T-helper 17 cell (primary cell): ENCODE results near the gene C16orf89. TPM values are rescaled to one million over a fixed set of nuclear protein-coding genes. Genes with fewer than 3 reads are reported as not detected.

Experiments
- ATAC-seq: fragments of 150-1000 bp; cut with Tn5 transposase; 2 replicates; pipeline ENCODE4 v1.10.0; 2021; ENCODE audit warnings: mild to moderate bottlenecking, moderate library complexity
- DNase-seq, 3 donors: peaks; one replicate each; pipeline versions ENCODE4 v3.0.0 to v3.0.0-alpha.2; 2020 to 2021
- H3K9me3 ChIP-seq: one replicate; pipeline ENCODE4 v1.7.0; 2013; ENCODE audit warnings: low read length, mild to moderate bottlenecking; ENCODE audit not compliant: control insufficient read depth, poor library complexity, severe bottlenecking
- H3K27ac Mint-ChIP-seq: one replicate; pipeline ENCODE4 v1.8.0; 2022; ENCODE audit warnings: mild to moderate bottlenecking, moderate library complexity, mixed read lengths
- H3K27me3 Mint-ChIP-seq: one replicate; pipeline ENCODE4 v1.8.0; 2022; ENCODE audit warnings: mixed read lengths
- H3K36me3 Mint-ChIP-seq: one replicate; pipeline ENCODE4 v1.8.0; 2022; ENCODE audit warnings: low read depth, mixed read lengths
- H3K4me1 Mint-ChIP-seq: one replicate; pipeline ENCODE4 v1.8.0; 2022; ENCODE audit warnings: mild to moderate bottlenecking, mixed read lengths
- H3K4me3 Mint-ChIP-seq: one replicate; pipeline ENCODE4 v1.8.0; 2022; ENCODE audit warnings: mild to moderate bottlenecking, moderate library complexity, mixed read lengths
- total RNA-seq, 4 donors: library from RNA in 2 of 4; stranded (reverse) in 2 of 4; gene quantifications; one replicate each; pipeline ENCODE4 v1.2.3 and lab custom pipeline; 2022 to 2026

C16orf89 gene
- total RNA-seq, 2 donors from 2014 or later: not detected

DNA sequence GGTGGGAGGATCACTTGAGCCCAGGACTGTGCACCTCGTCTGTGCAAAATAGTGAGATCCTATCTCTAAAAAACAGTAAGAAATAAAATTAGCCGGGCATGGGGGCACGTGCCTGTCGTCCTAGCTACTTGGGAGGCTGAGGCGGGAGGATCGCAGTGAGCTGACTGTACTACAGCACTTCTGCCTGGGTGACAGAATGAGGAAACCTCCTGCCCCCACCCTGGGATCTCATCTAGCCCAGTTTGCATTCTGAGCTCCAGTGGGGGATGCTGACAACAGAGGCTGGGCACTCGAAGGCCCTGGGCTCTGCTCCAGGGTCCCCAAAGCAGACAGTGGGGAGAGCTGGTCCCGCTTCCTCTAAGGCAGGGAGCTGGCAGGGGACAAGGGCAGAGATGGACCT is 39.1 kb downstream of the C16orf89 start:
- H3K27ac Mint-ChIP-seq: no peak overlapping the region
- no peaks in the 10 kb centered on the region for H3K27me3 Mint-ChIP-seq
- H3K36me3 Mint-ChIP-seq: peaks cover 5% of the 10 kb centered on the region
- no peaks in the 10 kb centered on the region for H3K9me3 ChIP-seq
- peaks cover 3% of the 10 kb centered on the region for H3K4me1 Mint-ChIP-seq
- no peak for ATAC-seq
- H3K4me3 Mint-ChIP-seq: no peak overlapping the region
- no peak for DNase-seq

DNA sequence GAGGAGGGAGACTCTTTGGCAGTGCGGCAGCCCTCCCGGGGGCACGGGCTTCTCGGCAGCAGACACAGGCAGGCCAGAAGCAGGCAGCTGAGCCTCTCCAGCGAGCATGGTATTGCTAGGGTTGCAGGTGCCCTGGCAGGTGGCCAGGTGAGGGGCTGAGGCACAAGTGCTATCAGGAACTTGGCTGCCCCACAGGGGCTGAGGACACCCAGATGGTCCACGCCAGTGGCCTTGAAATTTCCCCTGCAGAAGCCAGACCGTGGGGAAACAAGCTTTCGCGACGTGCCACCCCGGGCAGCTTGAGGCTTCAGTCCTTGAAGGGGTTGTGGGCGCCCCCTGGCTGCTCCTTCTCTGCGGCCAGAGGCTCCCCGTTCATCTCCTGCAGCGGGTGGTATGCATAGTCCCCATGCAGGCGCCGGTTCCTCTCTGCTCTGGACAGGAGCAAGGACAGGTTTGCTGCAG is 40.6 kb downstream of the C16orf89 start:
- H3K27me3 Mint-ChIP-seq: no peaks in the 10 kb centered on the region
- peaks cover 2% of the 10 kb centered on the region for H3K4me1 Mint-ChIP-seq
- DNase-seq (no peak), ATAC-seq (no peak)
- H3K36me3 Mint-ChIP-seq: peaks cover 3% of the 10 kb centered on the region
- H3K27ac Mint-ChIP-seq: no peak overlapping the region
- H3K9me3 ChIP-seq: no peaks in the 10 kb centered on the region
- no peak overlapping the region for H3K4me3 Mint-ChIP-seq

DNA sequence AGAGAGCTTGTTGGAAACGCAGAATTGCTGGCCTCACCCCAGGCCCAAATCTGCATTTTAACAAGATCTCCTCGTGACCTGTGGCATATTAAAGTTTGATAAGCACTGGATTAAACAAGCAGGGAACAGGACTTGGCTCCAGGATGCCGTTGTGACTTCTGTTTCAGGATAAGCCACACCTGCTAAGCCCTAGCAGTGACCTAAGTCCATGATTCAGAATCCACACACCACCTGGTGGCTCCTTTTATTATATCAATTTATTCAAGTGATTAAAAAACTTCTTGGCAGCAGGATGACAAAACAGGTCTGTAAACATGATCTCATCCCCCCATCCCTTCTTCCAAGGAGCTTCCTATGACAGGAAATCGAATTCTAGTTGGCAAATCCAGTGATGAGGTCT is 41.1 kb downstream of the C16orf89 start:
- no peak overlapping the region for H3K27ac Mint-ChIP-seq
- H3K27me3 Mint-ChIP-seq: no peaks in the 10 kb centered on the region

DNA sequence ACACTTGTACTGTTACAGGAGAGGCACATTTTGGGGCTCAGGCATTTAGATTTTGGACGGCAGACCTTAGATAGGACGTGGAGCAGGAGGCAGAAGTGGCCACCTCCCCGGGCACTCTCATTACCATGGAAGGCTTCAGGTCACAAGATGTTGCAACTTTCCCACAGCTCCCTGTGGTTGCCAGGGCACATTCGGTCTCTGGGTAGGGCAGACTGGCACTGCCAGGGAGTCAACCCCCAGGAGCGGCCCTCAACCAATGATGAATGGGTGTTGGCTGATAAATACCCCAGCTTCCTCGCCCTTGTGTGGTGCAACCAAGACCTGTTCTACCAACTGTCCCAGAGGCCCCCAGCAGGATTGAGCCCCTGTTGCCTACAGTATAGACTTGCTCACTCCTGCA is 43.2 kb downstream of the C16orf89 start:
- peaks cover 2% of the 10 kb centered on the region for H3K4me1 Mint-ChIP-seq
- no peak for ATAC-seq
- no peak for DNase-seq
- no peaks in the 10 kb centered on the region for H3K27me3 Mint-ChIP-seq
- H3K9me3 ChIP-seq: no peaks in the 10 kb centered on the region
- H3K4me3 Mint-ChIP-seq: no peak overlapping the region
- no peak overlapping the region for H3K27ac Mint-ChIP-seq
- no peaks in the 10 kb centered on the region for H3K36me3 Mint-ChIP-seq

More for the DNA sequence above, 41.1 kb downstream of the C16orf89 start:
- Mint-ChIP-seq H3K36me3 (peaks cover 3% of the 10 kb centered on the region), H3K4me1 (peaks cover 2% of the 10 kb centered on the region), H3K4me3 (no peak overlapping the region)
- ATAC-seq (no peak), DNase-seq (no peak)
- H3K9me3 ChIP-seq: no peaks in the 10 kb centered on the region

DNA sequence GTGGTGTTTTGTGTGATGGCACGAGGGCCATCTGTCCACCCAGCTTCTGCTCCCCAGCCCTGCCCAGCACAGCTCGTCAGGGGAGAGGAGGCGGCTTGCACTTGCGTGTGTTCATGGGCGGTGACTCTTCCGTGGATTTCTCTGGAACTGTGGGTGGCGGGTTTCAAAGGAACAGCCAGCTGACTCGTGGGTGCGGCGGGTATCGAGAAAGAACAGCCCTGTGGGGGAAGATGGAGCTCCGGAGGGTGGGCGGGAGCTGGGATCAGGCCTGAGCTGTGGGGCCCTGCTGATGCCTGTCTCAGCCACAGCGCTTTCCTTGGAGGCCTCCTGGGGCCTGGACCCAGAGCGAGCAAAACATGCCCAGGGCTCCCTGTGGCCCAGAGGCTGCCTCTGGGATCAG is 45.2 kb downstream of the C16orf89 start:
- Mint-ChIP-seq H3K27ac (no peak overlapping the region), H3K4me1 (peaks cover 2% of the 10 kb centered on the region), H3K36me3 (no peaks in the 10 kb centered on the region), H3K4me3 (no peak overlapping the region), H3K27me3 (no peaks in the 10 kb centered on the region)
- ATAC-seq (no peak), DNase-seq (no peak)
- no peaks in the 10 kb centered on the region for H3K9me3 ChIP-seq

DNA sequence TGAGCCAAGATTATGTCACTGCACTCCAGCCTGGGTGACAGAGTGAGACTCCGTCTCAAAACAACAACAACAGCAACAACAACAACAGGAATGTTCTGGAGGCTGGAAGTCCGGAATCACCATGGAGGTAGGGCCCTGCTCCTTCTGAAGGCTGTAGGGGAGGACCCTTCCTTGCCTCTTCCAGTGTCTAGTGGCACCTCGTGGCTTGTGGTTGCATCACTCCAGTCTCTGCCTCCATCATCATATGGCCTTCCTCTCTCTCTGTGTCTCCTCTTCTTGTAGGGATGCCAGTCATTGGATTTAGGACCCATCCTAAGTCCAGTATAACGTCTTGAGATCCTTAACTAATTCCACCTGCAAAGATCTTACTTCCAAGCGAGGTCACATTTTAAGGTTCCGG is 46.0 kb downstream of the C16orf89 start:
- ATAC-seq (no peak), DNase-seq (no peak)
- no peak overlapping the region for H3K4me3 Mint-ChIP-seq
- H3K4me1 Mint-ChIP-seq: peaks cover 2% of the 10 kb centered on the region
- H3K27ac Mint-ChIP-seq: no peak overlapping the region
- H3K9me3 ChIP-seq: no peaks in the 10 kb centered on the region
- no peaks in the 10 kb centered on the region for H3K36me3 Mint-ChIP-seq
- no peaks in the 10 kb centered on the region for H3K27me3 Mint-ChIP-seq

DNA sequence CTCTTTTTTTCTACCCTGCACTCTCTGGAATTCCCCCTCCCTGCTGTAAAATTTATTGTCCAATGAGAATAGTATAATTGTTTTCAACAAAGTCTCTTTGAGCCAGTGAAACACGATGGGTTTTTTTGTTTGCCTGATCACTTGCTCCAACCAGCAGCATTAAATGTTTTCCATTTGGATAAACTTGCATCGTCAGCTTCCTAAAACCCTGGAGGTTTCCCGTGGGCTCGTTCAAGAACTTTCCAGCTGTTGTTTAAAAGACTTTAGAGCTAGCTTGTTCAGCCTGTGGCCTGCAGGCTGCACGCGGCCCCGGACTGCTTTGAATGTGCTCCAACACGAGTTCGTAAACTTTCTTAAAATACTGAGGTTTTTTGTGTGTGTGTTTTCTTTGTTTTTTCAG is 47.0 kb downstream of the C16orf89 start:
- H3K4me3 Mint-ChIP-seq: no peak overlapping the region
- ATAC-seq: no peak
- H3K9me3 ChIP-seq: no peaks in the 10 kb centered on the region
- no peaks in the 10 kb centered on the region for H3K36me3 Mint-ChIP-seq
- H3K4me1 Mint-ChIP-seq: peaks cover 2% of the 10 kb centered on the region
- DNase-seq: no peak
- H3K27ac Mint-ChIP-seq: no peak overlapping the region
- H3K27me3 Mint-ChIP-seq: no peaks in the 10 kb centered on the region

DNA sequence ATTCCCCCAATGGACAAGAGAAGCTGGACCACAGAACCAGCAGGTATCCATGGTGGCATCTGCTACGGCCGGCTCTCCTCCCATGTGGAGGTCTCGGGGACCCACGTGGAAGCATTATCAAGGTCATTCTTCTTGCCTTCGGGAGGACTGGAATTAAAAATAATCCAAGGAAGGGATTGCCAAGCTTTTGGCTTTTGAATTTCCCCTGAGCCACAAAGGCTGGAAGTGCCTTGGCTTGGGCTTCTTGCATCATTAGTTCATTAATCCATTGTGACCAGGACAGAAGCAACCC is 48.1 kb downstream of the C16orf89 start:
- ATAC-seq (no peak), DNase-seq (no peak)
- Mint-ChIP-seq H3K4me1 (peaks cover 2% of the 10 kb centered on the region), H3K27me3 (no peaks in the 10 kb centered on the region), H3K27ac (no peak overlapping the region), H3K4me3 (no peak overlapping the region), H3K36me3 (no peaks in the 10 kb centered on the region)
- no peaks in the 10 kb centered on the region for H3K9me3 ChIP-seq

DNA sequence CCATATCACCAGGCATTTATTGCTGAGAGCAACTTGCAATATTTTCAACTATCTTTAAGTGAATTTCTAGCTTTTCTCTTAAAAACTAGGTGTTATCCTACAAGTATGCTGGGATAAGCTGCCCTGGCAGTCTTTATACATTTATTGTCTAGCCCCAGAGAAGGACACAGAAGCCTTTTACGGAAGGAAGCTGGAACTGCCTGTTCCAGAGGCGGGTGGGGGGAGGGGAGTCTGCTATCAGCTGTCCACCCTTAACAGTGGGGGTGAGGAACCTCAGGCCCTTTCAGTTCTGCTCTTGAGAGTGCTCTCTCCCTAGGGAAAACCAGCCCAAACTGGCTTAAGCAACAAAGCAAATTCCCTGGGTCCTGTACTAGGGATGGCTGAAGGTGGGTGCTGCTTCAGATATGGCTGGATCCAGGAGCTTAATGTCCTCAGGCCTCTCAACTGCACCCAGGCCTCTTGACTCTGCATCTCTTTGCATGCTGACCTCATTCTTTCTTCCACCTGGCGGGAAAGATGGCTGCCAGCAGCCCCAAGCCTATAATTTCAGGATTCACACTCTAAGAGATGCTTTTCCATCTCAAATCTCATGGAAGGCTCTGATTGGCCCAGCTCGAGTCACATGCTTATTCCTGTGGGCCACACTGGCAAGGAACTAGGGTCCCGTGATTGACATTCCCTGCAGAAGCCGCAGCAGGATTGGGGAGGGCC is 48.6 kb downstream of the C16orf89 start:
- no peaks in the 10 kb centered on the region for H3K9me3 ChIP-seq
- Mint-ChIP-seq H3K36me3 (no peaks in the 10 kb centered on the region), H3K27ac (no peak overlapping the region), H3K27me3 (peaks cover 2% of the 10 kb centered on the region), H3K4me3 (no peak overlapping the region), H3K4me1 (peaks cover 2% of the 10 kb centered on the region)
- no peak for ATAC-seq
- DNase-seq: no peak

DNA sequence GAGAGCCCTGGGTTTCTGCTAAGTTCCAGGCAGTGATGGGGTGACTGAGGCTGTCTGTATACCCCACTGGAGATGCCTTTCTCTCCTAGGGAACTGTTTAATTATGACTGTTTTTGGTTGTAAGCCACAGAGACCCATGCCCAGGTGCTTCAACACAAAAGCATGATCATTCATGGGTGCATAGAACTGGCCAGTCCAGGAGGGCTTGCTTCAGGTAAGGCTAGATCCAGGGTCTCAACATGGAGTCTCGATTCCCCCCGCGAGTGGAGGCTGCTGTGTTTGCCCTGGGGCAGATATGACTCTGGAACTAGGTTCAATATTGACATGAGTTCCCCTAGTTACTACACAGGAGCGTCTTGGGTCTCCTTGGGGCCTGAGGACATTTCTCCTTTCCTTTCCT is 49.9 kb downstream of the C16orf89 start:
- no peak overlapping the region for H3K27ac Mint-ChIP-seq
- H3K36me3 Mint-ChIP-seq: no peaks in the 10 kb centered on the region
- H3K4me1 Mint-ChIP-seq: peaks cover 2% of the 10 kb centered on the region
- DNase-seq (no peak), ATAC-seq (no peak)
- no peaks in the 10 kb centered on the region for H3K9me3 ChIP-seq
- H3K27me3 Mint-ChIP-seq: peaks cover 10% of the 10 kb centered on the region
- H3K4me3 Mint-ChIP-seq: no peak overlapping the region

DNA sequence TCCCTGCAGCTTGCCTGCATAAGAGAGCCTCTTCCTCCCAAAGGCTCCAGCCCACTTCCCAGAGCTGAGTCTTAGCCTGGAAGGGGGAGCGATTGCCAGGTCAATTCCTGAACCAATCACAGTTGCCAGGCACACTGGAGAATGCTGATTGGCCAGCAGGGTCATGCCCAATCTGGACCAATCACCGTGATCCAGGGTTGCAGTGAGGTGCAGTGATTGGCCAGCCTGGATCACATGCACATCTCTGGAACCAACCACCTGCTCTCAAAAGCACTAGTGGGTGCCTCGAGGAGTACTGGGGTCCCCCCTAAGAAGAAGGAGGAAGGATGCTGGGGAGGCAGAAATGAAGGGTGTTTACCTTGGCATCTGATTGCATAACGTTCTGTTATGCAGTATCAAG is 50.4 kb downstream of the C16orf89 start:
- Mint-ChIP-seq H3K36me3 (no peaks in the 10 kb centered on the region), H3K4me3 (no peak overlapping the region), H3K27me3 (peaks cover 15% of the 10 kb centered on the region), H3K27ac (no peak overlapping the region), H3K4me1 (peaks cover 2% of the 10 kb centered on the region)
- ATAC-seq (no peak), DNase-seq (no peak)
- no peaks in the 10 kb centered on the region for H3K9me3 ChIP-seq

DNA sequence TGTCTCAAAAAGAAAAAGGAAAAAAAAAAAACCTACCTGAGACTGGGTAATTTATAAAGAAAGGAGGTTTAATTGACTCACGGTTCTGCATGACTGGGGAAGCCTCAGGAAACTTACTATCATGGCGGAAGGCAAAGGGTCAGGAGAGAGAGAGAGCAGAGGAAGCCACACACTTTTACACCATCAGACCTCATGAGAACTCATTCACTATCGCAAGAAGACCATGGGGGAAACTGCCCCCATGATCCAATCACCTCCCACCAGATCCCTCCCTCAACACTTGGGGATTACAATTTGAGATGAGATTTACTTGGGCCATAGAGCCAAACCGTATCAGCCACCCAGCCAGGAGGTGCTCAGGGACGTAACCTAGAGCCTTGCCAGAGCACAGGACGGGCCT is 52.9 kb downstream of the C16orf89 start:
- no peak overlapping the region for H3K27ac Mint-ChIP-seq
- peaks cover 2% of the 10 kb centered on the region for H3K4me1 Mint-ChIP-seq
- ATAC-seq (no peak), DNase-seq (no peak)
- no peak overlapping the region for H3K4me3 Mint-ChIP-seq
- H3K27me3 Mint-ChIP-seq: peaks cover 27% of the 10 kb centered on the region
- no peaks in the 10 kb centered on the region for H3K9me3 ChIP-seq
- H3K36me3 Mint-ChIP-seq: no peaks in the 10 kb centered on the region

DNA sequence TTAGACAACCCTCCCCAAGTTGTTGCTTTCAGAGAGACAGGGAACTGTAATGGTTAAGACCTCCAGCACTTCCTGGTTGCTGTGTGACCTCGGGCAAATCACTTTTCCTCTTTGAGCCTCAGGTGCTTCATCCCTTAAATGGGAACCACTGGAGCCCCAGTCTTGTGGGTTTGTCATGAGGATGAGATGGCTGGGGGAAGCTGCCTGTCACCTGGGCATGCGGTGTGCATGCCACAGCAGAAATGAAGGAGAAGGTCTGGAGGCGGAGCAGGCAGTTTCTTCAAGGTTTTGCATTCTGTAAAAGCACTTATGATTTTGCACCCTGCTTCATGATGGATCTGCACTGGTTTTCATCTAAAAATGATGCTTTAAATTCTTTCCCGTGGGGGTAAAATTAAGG is 54.1 kb downstream of the C16orf89 start:
- H3K9me3 ChIP-seq: no peaks in the 10 kb centered on the region
- Mint-ChIP-seq H3K36me3 (no peaks in the 10 kb centered on the region), H3K4me1 (peaks cover 2% of the 10 kb centered on the region), H3K27me3 (peaks cover 36% of the 10 kb centered on the region), H3K4me3 (no peak overlapping the region), H3K27ac (no peak overlapping the region)
- ATAC-seq (no peak), DNase-seq (no peak)

DNA sequence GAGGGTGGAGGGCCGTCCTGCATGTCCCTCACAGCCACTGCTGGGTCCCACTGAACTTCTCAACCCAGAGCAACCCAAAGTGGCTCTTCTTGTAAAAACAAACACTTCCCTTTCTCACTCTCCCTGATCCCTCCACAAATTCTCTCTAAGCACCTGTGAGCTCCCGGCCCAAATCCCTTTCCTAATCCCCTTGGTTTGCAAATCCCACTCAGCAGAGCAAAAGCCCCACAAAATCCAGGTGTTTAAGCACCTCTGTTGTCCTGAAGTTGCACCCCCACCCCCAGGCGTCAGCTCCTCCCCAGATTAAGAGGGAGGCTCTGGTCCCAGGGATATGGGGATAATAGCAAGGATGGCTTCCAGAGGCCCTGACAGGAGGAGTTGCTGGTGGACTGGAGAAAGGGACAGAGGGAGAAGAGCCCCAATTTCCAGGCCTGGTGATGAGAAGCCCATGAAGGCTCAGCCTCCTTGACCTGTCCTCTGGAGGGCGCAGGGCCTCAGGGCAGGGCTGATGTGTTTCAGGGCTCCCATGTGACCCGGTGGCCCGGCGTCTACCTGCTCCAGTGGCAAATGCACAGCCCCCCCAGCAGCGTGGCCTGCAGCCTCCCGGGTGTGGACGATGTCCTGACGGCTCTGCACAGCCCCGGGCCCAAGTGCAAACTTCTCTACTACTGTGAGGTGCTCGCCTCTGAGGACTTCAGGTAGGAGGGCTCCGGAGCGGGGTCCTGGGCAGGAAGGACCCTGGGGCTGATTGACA is 55.0 kb downstream of the C16orf89 start:
- H3K4me3 Mint-ChIP-seq: no peak overlapping the region
- H3K36me3 Mint-ChIP-seq: no peaks in the 10 kb centered on the region

More for the DNA sequence above, 55.0 kb downstream of the C16orf89 start:
- peaks cover 36% of the 10 kb centered on the region for H3K27me3 Mint-ChIP-seq
- peaks cover 2% of the 10 kb centered on the region for H3K4me1 Mint-ChIP-seq
- DNase-seq (no peak), ATAC-seq (no peak)
- no peaks in the 10 kb centered on the region for H3K9me3 ChIP-seq
- no peak overlapping the region for H3K27ac Mint-ChIP-seq
